Prostate gland (tissue), 2 donors: ENCODE measurements around the gene KAT2A. TPM values are rescaled to one million over a fixed set of nuclear protein-coding genes. Genes with fewer than 3 reads are reported as not detected.

ENCODE experiments used
- DNase-seq: peaks from one replicate; pipeline ENCODE4 v3.0.0-alpha.2; 2019; ENCODE audit warnings: low spot score
- H3K27ac ChIP-seq, 2 donors: fragments of 200-600 bp; sonication (generic); 2 replicates each; pipeline ENCODE4 v1.5.1; 2017 to 2019
- H3K27me3 ChIP-seq: fragments of 200-600 bp; sonication (generic); replicated peaks from 2 replicates; pipeline ENCODE4 v1.5.1; 2019; ENCODE audit not compliant: insufficient read depth
- H3K36me3 ChIP-seq, 2 donors: fragments of 200-600 bp; sonication (generic); 1 replicate in 1 of 2; 2 replicates in 1 of 2; pipeline versions ENCODE4 v1.5.1 to v1.8.1; 2017 to 2019
- H3K4me1 ChIP-seq: fragments of 200-600 bp; sonication (generic); replicated peaks from 2 replicates; pipeline ENCODE4 v1.5.1; 2019
- H3K4me3 ChIP-seq, 2 donors: fragments of 200-600 bp; sonication (generic); 2 replicates each; pipeline ENCODE4 v1.5.1; 2017 to 2019
- H3K9me3 ChIP-seq: fragments of 200-600 bp; sonication (generic); 2 replicates; pipeline ENCODE4 v1.5.1; 2017
- CTCF ChIP-seq, 4 experiments: fragments of 200-600 bp in 2 of 4; fragments of 450-650 bp in 2 of 4; sonication (generic) in 2 of 4; IDR thresholded peaks; 1 replicate in 3 of 4; 2 replicates in 1 of 4; pipeline ENCODE4 v1.5.1; 2016 to 2019; ENCODE audit warnings: antibody characterized with exemption in 4 of 4, mild to moderate bottlenecking in 2 of 4, moderate library complexity in 2 of 4
- POLR2A ChIP-seq: fragments of 450-650 bp; IDR thresholded peaks from one replicate; pipeline ENCODE4 v1.6.1; 2016; ENCODE audit warnings: antibody characterized with exemption, mild to moderate bottlenecking
- POLR2AphosphoS5 ChIP-seq: sonication (generic); formaldehyde crosslinking; IDR thresholded peaks from one replicate; pipeline ENCODE4 v1.6.1; 2017; ENCODE audit warnings: antibody characterized with exemption
- WGBS: methylation state at CpG from one replicate; pipeline ENCODE4 v1.1.5; 2018; 5-methylcytosine and 5-hydroxymethylcytosine counted together
- intact Hi-C: fragments of 100-400 bp; cut with DNase I; formaldehyde crosslinking; loops from one replicate; pipeline ENCODE4 v1.14.2; 2022
- total RNA-seq, 2 donors: library from RNA; depleted of rRNA; stranded (reverse); fragments of >200 nt; gene quantifications; one replicate each; pipeline ENCODE4 v1.1.0, GENCODE V29; 2016

Gene KAT2A
- total RNA-seq, 2 donors from 2014 or later: 32.9 to 90.1 TPM

- Histone ChIP-seq H3K36me3 (peaks cover 0 to 5% of the 10 kb centered on the region in 2 donors), H3K27ac (no peak overlapping the region), H3K4me1 (peaks cover 11% of the 10 kb centered on the region), H3K4me3 (no peak overlapping the region), H3K27me3 (no peaks in the 10 kb centered on the region), H3K9me3 (no peaks in the 10 kb centered on the region)
- no peak for TF ChIP-seq CTCF (IDR thresholded peaks at IDR 0.05)
- TF ChIP-seq POLR2A: no peak
- TF ChIP-seq POLR2AphosphoS5: no peak
- 58% methylated on average over 51 of the region's 51 CpGs for WGBS
- peak; percentile 47 for DNase-seq
- intact Hi-C loops: no loop called here
Measured at GRCh38 chr17:42107597-42108576, 13.3 kb downstream of the KAT2A start.

GRCh38 chr17:42107124-42107523 is 14.0 kb downstream of the KAT2A start:
- H3K4me3 ChIP-seq: no peak overlapping the region
- WGBS: 75% methylated on average over 6 of the region's 6 CpGs
- intact Hi-C loops: no loop called here

GRCh38 chr17:42106009-42106408 is 15.2 kb downstream of the KAT2A start:
- 100% methylated on average over 2 of the region's 2 CpGs for WGBS
- intact Hi-C loops: no loop called here
- TF ChIP-seq CTCF (IDR thresholded peaks at IDR 0.05): no peak
- TF ChIP-seq POLR2A: no peak
- TF ChIP-seq POLR2AphosphoS5: no peak

More at GRCh38 chr17:42107124-42107523, 14.0 kb downstream of the KAT2A start:
- no peak for DNase-seq
- Histone ChIP-seq H3K27ac (no peak overlapping the region), H3K4me1 (peaks cover 8% of the 10 kb centered on the region), H3K9me3 (no peaks in the 10 kb centered on the region), H3K36me3 (peaks cover 0 to 5% of the 10 kb centered on the region in 2 donors), H3K27me3 (no peaks in the 10 kb centered on the region)
- TF ChIP-seq CTCF (IDR thresholded peaks at IDR 0.05): no peak
- TF ChIP-seq POLR2AphosphoS5: no peak
- no peak for TF ChIP-seq POLR2A

GRCh38 chr17:42104264-42104663 is 16.9 kb downstream of the KAT2A start:
- 78% methylated on average over 3 of the region's 3 CpGs for whole genome bisulfite sequencing
- Histone ChIP-seq H3K27ac (no peak overlapping the region), H3K27me3 (no peaks in the 10 kb centered on the region), H3K4me1 (no peaks in the 10 kb centered on the region), H3K36me3 (peaks cover 0 to 5% of the 10 kb centered on the region in 2 donors), H3K4me3 (no peak overlapping the region), H3K9me3 (no peaks in the 10 kb centered on the region)
- TF ChIP-seq POLR2AphosphoS5 (no peak), CTCF (IDR thresholded peaks at IDR 0.05) (no peak), POLR2A (no peak)
- intact Hi-C loops: no loop called here
- DNase-seq: no peak

More at GRCh38 chr17:42106009-42106408, 15.2 kb downstream of the KAT2A start:
- H3K36me3 ChIP-seq: peaks cover 0 to 5% of the 10 kb centered on the region in 2 donors
- no peak for DNase-seq
- no peaks in the 10 kb centered on the region for H3K4me1 ChIP-seq
- H3K27me3 ChIP-seq: no peaks in the 10 kb centered on the region
- no peaks in the 10 kb centered on the region for H3K9me3 ChIP-seq
- H3K27ac ChIP-seq: no peak overlapping the region
- H3K4me3 ChIP-seq: no peak overlapping the region
